Lower lobe of right lung (tissue), 2 donors: Measurements from ENCODE around the gene DYNLL2. TPM values are rescaled to one million over a fixed set of nuclear protein-coding genes. Genes with fewer than 3 reads are reported as not detected.

Experiments
- ATAC-seq, 2 donors: fragments of 200-7000 bp; cut with Tn5 transposase; one replicate each; pipeline ENCODE4 v1.9.1; 2020 to 2022; ENCODE audit warnings: mild to moderate bottlenecking in 2 of 2, moderate library complexity in 2 of 2
- DNase-seq: peaks from one replicate; pipeline ENCODE4 v3.0.0-alpha.2; 2020
- H3K27ac ChIP-seq: fragments of 200-600 bp; one replicate; pipeline ENCODE4 v1.8.0; 2022
- H3K27me3 ChIP-seq: fragments of 200-600 bp; one replicate; pipeline ENCODE4 v1.8.0; 2022; ENCODE audit warnings: low read depth
- H3K36me3 ChIP-seq: fragments of 200-600 bp; one replicate; pipeline ENCODE4 v1.8.0; 2022; ENCODE audit warnings: mild to moderate bottlenecking
- H3K4me1 ChIP-seq: fragments of 200-600 bp; one replicate; pipeline ENCODE4 v1.8.0; 2022
- H3K4me3 ChIP-seq: fragments of 200-600 bp; one replicate; pipeline ENCODE4 v1.8.0; 2022; ENCODE audit warnings: mild to moderate bottlenecking
- H3K9me3 ChIP-seq: fragments of 200-600 bp; one replicate; pipeline ENCODE4 v1.8.0; 2022
- intact Hi-C: fragments of 100-400 bp; cut with DNase I; formaldehyde crosslinking; loops from one replicate; pipeline ENCODE4 v1.11.0; 2022
- total RNA-seq: library from RNA; stranded (reverse); fragmentation: NEBNext Ultra II Directional; extraction: Animal tissue kit (Norgen Biotek cat#: 25700); gene quantifications from one replicate; pipeline ENCODE4 v1.2.1, GENCODE V29; 2021
- TF ChIP-seq, protein P1 (sequence below): fragments of 200-600 bp; IDR thresholded peaks from one replicate; pipeline ENCODE4 v1.8.0; 2022; ENCODE audit warnings: antibody characterized with exemption, mild to moderate bottlenecking
- donor health status: DM: no; HTN: yes; CAD: no; lungs with severe emphysema.

The DYNLL2 gene
- total RNA-seq, 1 donor from 2014 or later = 33.8 TPM

GRCh38 chr17:58092101-58092796 lies 9.0 kb downstream of the DYNLL2 start:
- Histone ChIP-seq H3K36me3 (peaks cover 72% of the 10 kb centered on the region), H3K4me1 (peaks cover 8% of the 10 kb centered on the region)
- no peak for ATAC-seq

GRCh38 chr17:58092797-58093385 lies 9.7 kb downstream of the DYNLL2 start:
- Histone ChIP-seq H3K4me3 (no peak overlapping the region), H3K36me3 (peaks cover 66% of the 10 kb centered on the region), H3K27me3 (no peaks in the 10 kb centered on the region), H3K27ac (no peak overlapping the region), H3K9me3 (no peaks in the 10 kb centered on the region), H3K4me1 (peaks cover 7% of the 10 kb centered on the region)
- ATAC-seq = no peak
- TF ChIP-seq, protein P1, sequence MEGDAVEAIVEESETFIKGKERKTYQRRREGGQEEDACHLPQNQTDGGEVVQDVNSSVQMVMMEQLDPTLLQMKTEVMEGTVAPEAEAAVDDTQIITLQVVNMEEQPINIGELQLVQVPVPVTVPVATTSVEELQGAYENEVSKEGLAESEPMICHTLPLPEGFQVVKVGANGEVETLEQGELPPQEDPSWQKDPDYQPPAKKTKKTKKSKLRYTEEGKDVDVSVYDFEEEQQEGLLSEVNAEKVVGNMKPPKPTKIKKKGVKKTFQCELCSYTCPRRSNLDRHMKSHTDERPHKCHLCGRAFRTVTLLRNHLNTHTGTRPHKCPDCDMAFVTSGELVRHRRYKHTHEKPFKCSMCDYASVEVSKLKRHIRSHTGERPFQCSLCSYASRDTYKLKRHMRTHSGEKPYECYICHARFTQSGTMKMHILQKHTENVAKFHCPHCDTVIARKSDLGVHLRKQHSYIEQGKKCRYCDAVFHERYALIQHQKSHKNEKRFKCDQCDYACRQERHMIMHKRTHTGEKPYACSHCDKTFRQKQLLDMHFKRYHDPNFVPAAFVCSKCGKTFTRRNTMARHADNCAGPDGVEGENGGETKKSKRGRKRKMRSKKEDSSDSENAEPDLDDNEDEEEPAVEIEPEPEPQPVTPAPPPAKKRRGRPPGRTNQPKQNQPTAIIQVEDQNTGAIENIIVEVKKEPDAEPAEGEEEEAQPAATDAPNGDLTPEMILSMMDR = no peak
- intact Hi-C loops = no loop called here
- DNase-seq = no peak

More at GRCh38 chr17:58092101-58092796, 9.0 kb downstream of the DYNLL2 start:
- H3K27me3 ChIP-seq = no peaks in the 10 kb centered on the region
- DNase-seq = no peak
- no peak overlapping the region for H3K4me3 ChIP-seq
- H3K9me3 ChIP-seq = no peaks in the 10 kb centered on the region
- H3K27ac ChIP-seq = no peak overlapping the region
- TF ChIP-seq, protein P1 = no peak
- intact Hi-C loops = no loop called here

DNA sequence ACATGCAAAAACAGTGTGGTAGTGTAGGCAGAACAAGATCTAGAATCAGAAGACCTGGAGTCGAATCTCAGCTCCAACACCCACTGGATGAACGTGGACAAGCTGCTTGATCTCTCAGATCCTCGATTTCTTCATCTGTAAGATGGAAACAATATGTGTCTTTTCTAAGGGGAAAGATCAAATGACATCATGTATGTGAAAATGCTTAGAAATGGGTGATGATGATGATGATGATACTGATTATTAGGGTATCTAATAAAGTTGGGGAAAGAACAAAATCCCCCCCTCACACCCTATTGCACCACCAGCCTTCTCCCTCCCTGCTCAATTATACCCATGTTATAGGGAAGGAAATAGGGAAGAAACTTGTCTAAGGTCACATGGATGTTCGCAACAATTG lies 10.9 kb downstream of the DYNLL2 start:
- H3K36me3 ChIP-seq = peaks cover 53% of the 10 kb centered on the region
- ATAC-seq = no peak
- TF ChIP-seq, protein P1 = no peak

GRCh38 chr17:58096892-58097291 lies 13.7 kb downstream of the DYNLL2 start:
- Histone ChIP-seq H3K4me1 (no peaks in the 10 kb centered on the region), H3K9me3 (no peaks in the 10 kb centered on the region), H3K27ac (no peak overlapping the region), H3K27me3 (no peaks in the 10 kb centered on the region), H3K4me3 (no peak overlapping the region), H3K36me3 (peaks cover 26% of the 10 kb centered on the region)
- no peak for DNase-seq
- intact Hi-C loops = no loop called here
- ATAC-seq = no peak
- TF ChIP-seq, protein P1 = no peak

More for the DNA sequence above, 10.9 kb downstream of the DYNLL2 start:
- no peaks in the 10 kb centered on the region for H3K27me3 ChIP-seq
- no peaks in the 10 kb centered on the region for H3K4me1 ChIP-seq
- H3K9me3 ChIP-seq = no peaks in the 10 kb centered on the region
- H3K27ac ChIP-seq = no peak overlapping the region
- H3K4me3 ChIP-seq = no peak overlapping the region
- no peak for DNase-seq
- intact Hi-C loops = no loop called here

DNA sequence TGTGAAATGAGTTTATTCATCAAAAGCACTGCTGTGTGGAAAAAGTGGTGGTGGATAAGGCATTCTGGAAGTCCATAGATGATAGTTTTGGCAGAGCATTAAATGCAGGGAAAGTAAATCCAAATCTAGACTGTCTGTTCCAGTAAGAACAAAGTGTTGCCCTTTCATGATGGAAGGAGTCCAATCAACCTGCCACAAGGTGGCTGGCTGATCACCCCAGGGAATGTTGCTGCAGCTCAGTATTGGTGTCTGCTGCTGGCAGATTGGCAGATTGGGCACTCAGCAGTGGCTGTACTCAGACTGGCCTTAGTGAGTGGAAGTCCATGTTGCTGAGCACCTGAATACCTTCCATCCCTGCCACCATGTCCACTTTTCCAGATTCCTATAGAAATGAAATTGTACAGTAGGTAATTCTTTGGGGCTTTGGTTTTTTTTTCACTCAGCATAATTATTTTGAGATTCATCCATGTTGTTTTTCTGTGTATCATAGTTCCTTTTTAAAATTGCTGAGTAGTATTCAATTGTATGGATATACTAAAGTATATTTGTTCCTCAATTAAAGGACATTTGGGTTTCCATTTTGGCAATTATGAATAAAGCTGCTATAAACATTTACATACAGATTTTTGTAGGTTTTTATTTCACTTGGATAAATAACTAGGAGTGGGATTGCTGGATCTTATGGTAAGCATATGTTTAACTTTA lies 14.3 kb downstream of the DYNLL2 start:
- H3K36me3 ChIP-seq = peaks cover 19% of the 10 kb centered on the region
- H3K27me3 ChIP-seq = no peaks in the 10 kb centered on the region
- ATAC-seq (no peak), DNase-seq (no peak)
- H3K4me3 ChIP-seq = no peak overlapping the region
- TF ChIP-seq, protein P1 = no peak
- intact Hi-C loops = no loop called here
- no peaks in the 10 kb centered on the region for H3K4me1 ChIP-seq
- H3K9me3 ChIP-seq = no peaks in the 10 kb centered on the region
- H3K27ac ChIP-seq = no peak overlapping the region
